ENCODE results near the gene NSUN3.

The NSUN3 gene

GRCh38 chr3:94118390-94118789 is 55.5 kb downstream of the NSUN3 start:
- no peak for DNase-seq (ENCODE audit: low read depth in 2 of 2)

GRCh38 chr3:94121161-94121560 is 58.3 kb downstream of the NSUN3 start:
- DNase-seq (ENCODE audit: low read depth in 2 of 2): no peak

GRCh38 chr3:94127115-94127514 is 64.3 kb downstream of the NSUN3 start:
- no peak for DNase-seq (ENCODE audit: low read depth in 2 of 2)

GRCh38 chr3:94130690-94131089 is 67.8 kb downstream of the NSUN3 start:
- DNase-seq (ENCODE audit: low read depth in 2 of 2): no peak

GRCh38 chr3:94132777-94133176 is 69.9 kb downstream of the NSUN3 start:
- no peak for DNase-seq (ENCODE audit: low read depth in 2 of 2)

- DNase-seq (ENCODE audit: low read depth in 2 of 2): no peak
Observed at GRCh38 chr3:94136133-94136532, 73.3 kb downstream of the NSUN3 start.

GRCh38 chr3:94137377-94137776 is 74.5 kb downstream of the NSUN3 start:
- no peak for DNase-seq (ENCODE audit: low read depth in 2 of 2)

- no peak for DNase-seq (ENCODE audit: low read depth in 2 of 2)
Observed at GRCh38 chr3:94146455-94146854, 83.6 kb downstream of the NSUN3 start.

- DNase-seq (ENCODE audit: low read depth in 2 of 2): no peak
Observed at GRCh38 chr3:94147012-94147411, 84.2 kb downstream of the NSUN3 start.

- no peak for DNase-seq (ENCODE audit: low read depth in 2 of 2)
Observed at GRCh38 chr3:94150113-94150512, 87.3 kb downstream of the NSUN3 start.

- DNase-seq (ENCODE audit: low read depth in 2 of 2): no peak
Observed at GRCh38 chr3:94156626-94157025, 93.8 kb downstream of the NSUN3 start.

GRCh38 chr3:94158512-94158911 is 95.7 kb downstream of the NSUN3 start:
- DNase-seq (ENCODE audit: low read depth in 2 of 2): no peak

- no peak for DNase-seq (ENCODE audit: low read depth in 2 of 2)
Observed at GRCh38 chr3:94159062-94159828, 96.4 kb downstream of the NSUN3 start.

- DNase-seq (ENCODE audit: low read depth in 2 of 2): no peak
Observed at GRCh38 chr3:94162700-94163099, 99.8 kb downstream of the NSUN3 start.

GRCh38 chr3:94167346-94167745 is 104.5 kb downstream of the NSUN3 start:
- no peak for DNase-seq (ENCODE audit: low read depth in 2 of 2)

GRCh38 chr3:94167796-94168195 is 104.9 kb downstream of the NSUN3 start:
- no peak for DNase-seq (ENCODE audit: low read depth in 2 of 2)

- DNase-seq (ENCODE audit: low read depth in 2 of 2): no peak
Observed at GRCh38 chr3:94171954-94172353, 109.1 kb downstream of the NSUN3 start.

GRCh38 chr3:94172695-94173310 is 109.9 kb downstream of the NSUN3 start:
- DNase-seq (ENCODE audit: low read depth in 2 of 2): no peak

GRCh38 chr3:94173673-94174434 is 111.0 kb downstream of the NSUN3 start:
- no peak for DNase-seq (ENCODE audit: low read depth in 2 of 2)

- DNase-seq (ENCODE audit: low read depth in 2 of 2): no peak
Observed at GRCh38 chr3:94175677-94176076, 112.8 kb downstream of the NSUN3 start.

- no peak for DNase-seq (ENCODE audit: low read depth in 2 of 2)
Observed at GRCh38 chr3:94176988-94177745, 114.3 kb downstream of the NSUN3 start.
